Neural cell (in vitro differentiated cells): ENCODE data around the gene ZNF84. TPM values are rescaled to one million over a fixed set of nuclear protein-coding genes. Genes with fewer than 3 reads are reported as not detected.

Source experiments
- H2AFZ ChIP-seq: fragments of 200-600, 300-800 bp; sonication (generic), shearing (Covaris generic); 2 replicates; pipeline ENCODE4 v1.6.0; 2014; ENCODE audit warnings: low read depth, mild to moderate bottlenecking, antibody characterized with exemption, low read length, moderate library complexity
- H3F3A ChIP-seq: fragments of 200-600 bp; shearing (Covaris generic); 2 replicates; pipeline ENCODE4 v1.6.1; 2016; ENCODE audit warnings: mild to moderate bottlenecking, moderate library complexity, mixed read lengths, antibody characterized with exemption, low read length; ENCODE audit not compliant: insufficient read depth, poor library complexity, severe bottlenecking
- H3K27ac ChIP-seq: fragments of 200-600, 300-800 bp; sonication (generic), shearing (Covaris generic); 2 replicates; pipeline ENCODE4 v1.5.1; 2014; ENCODE audit warnings: mild to moderate bottlenecking, low read length, moderate library complexity
- H3K27me3 ChIP-seq: fragments of 300-800, 200-600 bp; sonication (generic), shearing (Covaris generic); 2 replicates; pipeline ENCODE4 v1.6.0; 2014; ENCODE audit warnings: mild to moderate bottlenecking, low read depth, low read length, moderate library complexity; ENCODE audit not compliant: insufficient read depth
- H3K36me3 ChIP-seq: fragments of 300-800, 200-600 bp; sonication (generic), shearing (Covaris generic); 2 replicates; pipeline ENCODE4 v1.5.1; 2014; ENCODE audit warnings: mild to moderate bottlenecking, antibody characterized with exemption, low read length, moderate library complexity; ENCODE audit not compliant: insufficient read depth
- H3K4me2 ChIP-seq: fragments of 300-800, 200-600 bp; sonication (generic), shearing (Covaris generic); 2 replicates; pipeline ENCODE4 v1.6.0; 2014; ENCODE audit warnings: mild to moderate bottlenecking, low read length
- H3K4me3 ChIP-seq: fragments of 300-800, 200-600 bp; sonication (generic), shearing (Covaris generic); 2 replicates; pipeline ENCODE4 v1.5.1; 2014; ENCODE audit warnings: mild to moderate bottlenecking, low read length, moderate library complexity
- H3K79me2 ChIP-seq: fragments of 200-600 bp; shearing (Covaris generic); replicated peaks from 2 replicates; pipeline ENCODE4 v1.6.0; 2014; ENCODE audit warnings: mild to moderate bottlenecking, low read length, moderate library complexity; ENCODE audit not compliant: insufficient read depth
- H3K9ac ChIP-seq: fragments of 300-800, 200-600 bp; sonication (generic), shearing (Covaris generic); 2 replicates; pipeline ENCODE4 v1.6.1; 2016; ENCODE audit warnings: mild to moderate bottlenecking, low read length, mixed read lengths
- H3K9me2 ChIP-seq: fragments of 200-600 bp; shearing (Covaris generic); 2 replicates; pipeline ENCODE4 v1.6.1; 2016; ENCODE audit warnings: mild to moderate bottlenecking, low read length, mixed read lengths; ENCODE audit not compliant: insufficient read depth
- H3K9me3 ChIP-seq: fragments of 200-600, 300-800 bp; sonication (generic), shearing (Covaris generic); 2 replicates; pipeline ENCODE4 v1.6.1; 2016; ENCODE audit warnings: mild to moderate bottlenecking, mixed run types, low read length, moderate library complexity, mixed read lengths
- H4K20me1 ChIP-seq: fragments of 200-600 bp; shearing (Covaris generic); 2 replicates; pipeline ENCODE4 v1.6.1; 2016; ENCODE audit warnings: mild to moderate bottlenecking, mixed run types; ENCODE audit not compliant: insufficient read depth
- CTCF ChIP-seq: fragments of 450-650 bp; IDR thresholded peaks from 2 replicates; pipeline ENCODE4 v1.5.1; 2014; ENCODE audit warnings: antibody characterized with exemption, mild to moderate bottlenecking, moderate library complexity; ENCODE audit not compliant: poor library complexity, severe bottlenecking
- EP300 ChIP-seq: fragments of 450-650 bp; conservative IDR thresholded peaks from 2 replicates; pipeline ENCODE4 v1.6.1; 2014; ENCODE audit warnings: antibody characterized with exemption, mild to moderate bottlenecking, moderate library complexity; ENCODE audit not compliant: poor library complexity, severe bottlenecking
- EZH2 ChIP-seq: fragments of 200-600, 300-800 bp; shearing (Covaris generic), sonication (generic); IDR thresholded peaks from 2 replicates; pipeline ENCODE4 v1.6.1; 2014; ENCODE audit warnings: antibody characterized with exemption, low read length, borderline replicate concordance, mild to moderate bottlenecking; ENCODE audit not compliant: insufficient read depth, poor library complexity, severe bottlenecking
- MXI1 ChIP-seq: fragments of 450-650 bp; conservative IDR thresholded peaks from 2 replicates; pipeline ENCODE4 v1.6.1; 2014; ENCODE audit warnings: antibody characterized with exemption, mild to moderate bottlenecking; ENCODE audit not compliant: poor library complexity, severe bottlenecking
- POLR2AphosphoS5 ChIP-seq: IDR thresholded peaks from 2 replicates; pipeline ENCODE4 v1.6.1; 2012
- RAD21 ChIP-seq: fragments of 450-650 bp; conservative IDR thresholded peaks from 2 replicates; pipeline ENCODE4 v1.6.1; 2014; ENCODE audit warnings: antibody characterized with exemption, mild to moderate bottlenecking, moderate library complexity
- REST ChIP-seq: IDR thresholded peaks from 2 replicates; pipeline ENCODE4 v1.6.1; 2012; ENCODE audit warnings: borderline replicate concordance
- SMC3 ChIP-seq: fragments of 450-650 bp; conservative IDR thresholded peaks from 2 replicates; pipeline ENCODE4 v1.6.1; 2014; ENCODE audit warnings: antibody characterized with exemption, mild to moderate bottlenecking, moderate library complexity; ENCODE audit not compliant: poor library complexity
- TAF1 ChIP-seq: IDR thresholded peaks from 2 replicates; pipeline ENCODE4 v1.6.1; 2012; ENCODE audit warnings: low read depth
- polyA plus RNA-seq: library from polyadenylated mRNA; depleted of rRNA; stranded (reverse); fragments of >200 nt; gene quantifications from 2 replicates; pipeline ENCODE4 v1.2.3, GENCODE V29; 2014

ZNF84 gene
- polyA plus RNA-seq, 1 donor from 2014 or later: 158 TPM

- H3K9ac ChIP-seq: no peak overlapping the region
Observed at GRCh38 chr12:133107121-133107520, 69.8 kb downstream of the ZNF84 start.

GRCh38 chr12:133108150-133108549 lies 70.8 kb downstream of the ZNF84 start:
- Histone ChIP-seq H3K4me2 (no peak overlapping the region), H3K9ac (no peak overlapping the region), H3K27me3 (no peaks in the 10 kb centered on the region), H3K4me3 (no peak overlapping the region), H3F3A (no peaks in the 10 kb centered on the region), H3K9me2 (no peaks in the 10 kb centered on the region), H3K27ac (no peak overlapping the region), H4K20me1 (no peaks in the 10 kb centered on the region), H3K36me3 (peaks cover 66% of the 10 kb centered on the region), H2AFZ (no peak overlapping the region), H3K79me2 (peaks cover 10% of the 10 kb centered on the region), H3K9me3 (peaks cover 68% of the 10 kb centered on the region)
- no peak for TF ChIP-seq CTCF
- TF ChIP-seq SMC3: no peak
- no peak for TF ChIP-seq REST
- TF ChIP-seq MXI1: no peak
- no peak for TF ChIP-seq EZH2
- TF ChIP-seq TAF1: no peak
- TF ChIP-seq POLR2AphosphoS5: no peak

More at GRCh38 chr12:133107121-133107520, 69.8 kb downstream of the ZNF84 start:
- peaks cover 73% of the 10 kb centered on the region for H3K9me3 ChIP-seq
- no peak overlapping the region for H3K27ac ChIP-seq
- peaks cover 75% of the 10 kb centered on the region for H3K36me3 ChIP-seq
- H3K4me3 ChIP-seq: no peak overlapping the region
- no peaks in the 10 kb centered on the region for H3K27me3 ChIP-seq
- no peaks in the 10 kb centered on the region for H3K9me2 ChIP-seq
- H4K20me1 ChIP-seq: no peaks in the 10 kb centered on the region
- H3K4me2 ChIP-seq: no peak overlapping the region
- H3K79me2 ChIP-seq: peaks cover 9% of the 10 kb centered on the region
- TF ChIP-seq RAD21 (no peak), EP300 (no peak), CTCF (no peak), TAF1 (no peak), POLR2AphosphoS5 (no peak), SMC3 (no peak), REST (no peak)
- no peak overlapping the region for H2AFZ ChIP-seq
- H3F3A ChIP-seq: no peaks in the 10 kb centered on the region
